OCI-M2 (cell line): ENCODE measurements around the gene SV2B.

Experiments used
- DNase-seq: peaks from one replicate; lab custom pipeline; 2025; ENCODE audit not compliant: unreplicated experiment; lab: John Stamatoyannopoulos, UW

The SV2B gene

GRCh38 chr15:91135201-91136130 is 35.4 kb downstream of the SV2B start:
- no peak for DNase-seq

GRCh38 chr15:91136386-91136923 is 36.4 kb downstream of the SV2B start:
- no peak for DNase-seq

GRCh38 chr15:91140601-91141000 is 40.5 kb downstream of the SV2B start:
- no peak for DNase-seq

GRCh38 chr15:91141097-91141496 is 41.0 kb downstream of the SV2B start:
- no peak for DNase-seq

- no peak for DNase-seq
Measured at GRCh38 chr15:91142106-91142744, 42.2 kb downstream of the SV2B start.

GRCh38 chr15:91142946-91143345 is 42.9 kb downstream of the SV2B start:
- DNase-seq, result no peak

GRCh38 chr15:91146728-91147127 is 46.7 kb downstream of the SV2B start:
- no peak for DNase-seq

- DNase-seq, result no peak
Measured at GRCh38 chr15:91148243-91148642, 48.2 kb downstream of the SV2B start.

- no peak for DNase-seq
Measured at GRCh38 chr15:91150502-91151160, 50.6 kb downstream of the SV2B start.

GRCh38 chr15:91151781-91152563 is 51.9 kb downstream of the SV2B start:
- no peak for DNase-seq

- no peak for DNase-seq
Measured at GRCh38 chr15:91152896-91153581, 53.0 kb downstream of the SV2B start.

GRCh38 chr15:91153954-91154353 is 53.9 kb downstream of the SV2B start:
- DNase-seq, result no peak

- no peak for DNase-seq
Measured at GRCh38 chr15:91156175-91156726, 56.2 kb downstream of the SV2B start.

- no peak for DNase-seq
Measured at GRCh38 chr15:91158415-91159394, 58.6 kb downstream of the SV2B start.

GRCh38 chr15:91165850-91166249 is 65.8 kb downstream of the SV2B start:
- DNase-seq, result no peak

- no peak for DNase-seq
Measured at GRCh38 chr15:91168457-91168856, 68.4 kb downstream of the SV2B start.

GRCh38 chr15:91171334-91171733 is 71.3 kb downstream of the SV2B start:
- DNase-seq, result no peak

- no peak for DNase-seq
Measured at GRCh38 chr15:91182101-91182500, 82.0 kb downstream of the SV2B start.

GRCh38 chr15:91183596-91183995 is 83.5 kb downstream of the SV2B start:
- DNase-seq, result no peak
